ENCODE data around the gene SAG. TPM values are rescaled to one million over a fixed set of nuclear protein-coding genes. Genes with fewer than 3 reads are reported as not detected.
A peak's percentile ranks its signal among the peaks of the same experiment; 100 is the strongest.
"Not testable (repeated sequence)": the region's sequence is repeated elsewhere in the genome, so short reads cannot be mapped to it uniquely, and the experiment has no call there.

Gene SAG
- total RNA-seq, 1 donor from 2014 or later = not detected

DNA sequence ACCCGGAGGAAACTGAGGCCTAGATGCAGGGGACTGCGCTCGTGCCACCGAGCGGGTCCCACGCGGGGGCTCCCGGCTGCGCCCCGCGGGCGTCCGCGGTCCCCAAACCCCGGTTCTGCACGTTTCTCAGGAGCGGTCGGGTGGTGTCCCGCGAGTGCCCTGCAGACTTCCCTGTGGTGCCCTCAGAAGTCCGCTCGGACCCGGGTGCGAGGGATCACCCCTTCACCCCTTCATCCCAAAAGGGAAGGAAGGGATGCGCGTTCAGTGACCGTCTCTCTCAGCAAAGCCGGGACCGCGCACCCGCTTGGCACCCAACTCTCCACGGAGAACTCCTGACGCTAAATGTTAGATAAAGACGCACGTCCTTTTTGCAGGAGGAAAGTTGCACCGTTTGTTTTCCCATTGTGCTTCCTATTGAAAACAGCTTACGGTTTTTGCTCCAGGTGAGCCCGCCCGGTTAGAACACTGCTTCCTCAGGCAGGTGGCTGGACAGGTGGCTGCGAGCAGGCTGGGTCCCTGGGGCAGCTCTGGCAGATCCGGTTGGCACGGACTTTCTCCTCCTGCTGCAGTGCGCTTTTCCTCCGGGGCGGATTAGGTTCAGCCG, 47.5 kb downstream of the SAG start:
- DNase-seq (ENCODE audit: low spot score) = peak; percentile 33

- no peak for DNase-seq (ENCODE audit: low spot score)
Measured at GRCh38 chr2:233355916-233356315, 48.3 kb downstream of the SAG start.

- no peak for DNase-seq (ENCODE audit: low spot score)
Measured at GRCh38 chr2:233356546-233357308, 49.1 kb downstream of the SAG start.

DNA sequence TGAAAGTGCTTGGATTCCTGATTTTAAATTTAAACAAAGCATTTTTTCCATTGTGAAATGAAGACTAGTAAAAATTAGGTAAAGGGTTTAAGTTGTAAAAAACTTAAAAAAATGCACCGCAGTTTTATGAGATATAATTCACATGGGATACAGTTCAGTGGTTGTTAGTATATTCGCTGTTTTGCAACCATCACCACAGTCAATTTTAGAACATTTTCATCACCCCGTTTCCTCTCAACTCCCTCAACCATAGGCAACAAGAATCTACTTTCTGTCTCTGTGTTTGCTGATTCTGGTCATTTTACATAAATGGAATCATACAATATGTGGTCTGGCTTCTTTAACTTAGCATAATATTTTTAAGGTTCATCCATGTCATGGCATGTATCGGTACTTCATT, 50.7 kb downstream of the SAG start:
- no peak for DNase-seq (ENCODE audit: low spot score)

- no peak for DNase-seq (ENCODE audit: low spot score)
Measured at GRCh38 chr2:233358947-233359346, 51.3 kb downstream of the SAG start.

DNA sequence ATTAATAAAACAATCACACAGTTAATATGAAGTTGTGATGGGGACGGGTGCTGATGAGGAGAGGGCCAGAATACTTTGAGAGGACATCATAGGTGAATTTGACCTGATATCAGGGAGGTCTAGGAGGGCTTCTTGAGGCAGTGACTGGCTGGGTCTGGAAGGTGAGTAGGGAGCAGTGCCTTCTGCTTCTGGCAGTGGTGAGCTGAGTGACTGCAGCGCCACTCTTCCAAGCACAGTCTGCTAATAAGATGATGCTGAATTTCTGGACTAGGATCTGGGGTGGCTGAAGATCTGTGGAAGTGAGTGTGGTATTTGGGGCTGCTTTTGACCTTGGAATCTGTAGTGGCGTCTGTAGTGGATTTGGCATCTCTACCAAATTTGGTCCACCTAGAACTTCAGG, 52.2 kb downstream of the SAG start:
- DNase-seq (ENCODE audit: low spot score) = no peak

DNA sequence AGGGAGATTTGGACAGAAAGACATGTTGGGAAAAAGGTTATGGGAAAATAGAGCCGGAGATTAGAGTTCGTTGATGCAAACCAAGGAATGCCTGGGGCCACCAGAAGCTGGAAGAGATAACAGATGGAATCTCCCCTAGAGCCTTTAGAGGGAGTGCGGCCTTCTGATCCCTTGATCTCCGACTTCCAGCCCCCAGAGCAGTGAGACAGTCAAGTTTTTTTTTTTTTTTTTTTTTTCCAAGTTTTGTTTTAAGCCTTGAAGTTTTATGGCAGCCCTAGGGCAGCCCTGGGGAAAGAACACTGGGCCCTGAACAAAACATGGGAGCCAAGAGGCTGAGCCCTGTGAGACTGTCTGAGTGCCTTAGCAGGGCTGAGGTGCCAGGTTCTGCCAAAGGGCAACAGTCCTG, 53.2 kb downstream of the SAG start:
- no peak for DNase-seq (ENCODE audit: low spot score)

DNA sequence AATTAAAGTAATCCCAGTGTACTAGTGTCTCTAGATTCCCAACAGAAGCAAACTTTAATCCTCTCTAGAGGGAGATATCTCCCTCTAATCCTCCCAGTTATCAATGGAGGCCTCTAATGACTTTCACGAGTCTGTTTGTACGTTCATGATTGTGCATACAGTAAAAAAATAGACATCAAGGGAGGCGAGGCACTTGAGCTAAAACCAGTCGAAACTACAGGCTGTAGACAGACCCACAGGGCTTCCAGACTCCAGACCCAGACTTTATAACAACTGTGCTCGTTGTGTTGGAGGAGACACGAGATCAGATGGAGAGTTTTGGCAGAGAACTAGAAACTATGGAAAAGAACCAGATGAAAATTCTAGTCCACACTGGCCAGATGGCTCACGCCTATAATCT, 53.7 kb downstream of the SAG start:
- DNase-seq (ENCODE audit: low spot score) = no peak

DNA sequence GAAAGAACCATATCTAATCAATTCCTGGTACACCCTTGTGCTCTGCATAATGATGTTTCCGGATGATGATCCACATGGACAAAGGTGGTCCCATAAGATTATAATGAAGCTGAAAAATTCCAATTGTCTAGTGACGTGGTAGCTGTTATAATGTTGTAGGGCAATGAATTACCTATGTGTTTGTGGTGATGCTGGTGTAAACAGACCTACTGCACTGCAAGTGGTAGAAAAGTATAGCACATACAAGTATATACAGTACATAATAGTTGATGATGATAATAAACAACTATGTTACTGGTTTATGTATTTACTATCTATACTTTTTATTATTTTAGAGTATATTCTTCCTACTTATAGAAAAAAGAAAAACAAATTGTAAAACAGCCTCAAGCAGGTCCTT, 55.1 kb downstream of the SAG start:
- DNase-seq (ENCODE audit: low spot score) = no peak

DNA sequence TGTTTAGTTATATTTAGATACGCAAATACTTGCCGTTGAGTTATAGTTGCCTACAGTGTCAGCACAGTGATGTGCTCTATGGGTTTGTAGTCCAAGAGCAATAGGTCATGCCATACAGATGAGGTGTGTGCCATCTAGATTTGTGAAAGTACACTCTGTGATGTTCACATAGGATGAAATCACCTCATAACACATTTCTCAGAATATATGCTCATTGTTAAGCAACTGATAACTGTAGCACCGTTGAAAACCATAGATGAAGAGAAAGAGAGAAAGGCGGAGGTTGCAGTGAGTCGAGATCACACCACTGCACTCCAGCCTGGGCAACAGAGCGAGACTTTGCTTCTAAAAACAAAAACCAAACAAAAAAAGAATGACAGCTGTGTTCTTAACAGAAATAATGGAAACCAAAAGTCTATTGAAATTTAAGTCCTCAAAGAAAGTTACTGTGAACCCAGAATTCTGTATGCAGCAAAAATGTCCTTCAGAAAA, 56.2 kb downstream of the SAG start:
- DNase-seq (ENCODE audit: low spot score) = no peak

DNA sequence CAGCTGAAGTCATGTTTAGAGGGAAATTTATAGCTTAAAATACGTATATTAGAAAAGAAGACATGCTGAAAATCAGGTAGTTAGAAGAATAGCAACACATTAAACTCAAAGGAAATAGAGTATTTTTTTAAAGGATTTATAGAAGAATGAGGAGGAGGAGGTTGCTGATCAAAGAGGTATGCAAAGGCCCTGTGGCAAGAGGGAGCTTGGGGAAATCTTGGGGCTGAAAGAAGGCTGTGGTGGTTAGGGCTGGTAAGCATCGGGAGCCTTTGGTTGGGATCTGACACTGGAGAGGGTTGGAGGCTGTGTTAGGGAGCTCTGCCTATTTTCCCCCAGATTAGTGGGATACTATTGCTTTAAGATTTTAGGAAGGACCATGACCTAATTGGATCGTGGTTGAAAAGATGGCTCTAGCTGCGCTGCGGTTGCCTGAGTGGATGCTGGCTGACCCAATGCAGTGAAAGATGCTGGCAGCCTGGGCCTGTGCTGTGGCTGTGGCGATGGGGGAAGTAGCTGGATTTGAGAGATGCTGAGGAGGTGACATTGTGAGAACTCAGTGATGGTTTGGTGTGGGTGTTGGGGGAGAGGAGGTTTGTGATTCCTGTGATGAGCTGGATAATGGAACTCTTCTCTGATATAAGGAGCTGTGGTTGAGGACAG, 58.4 kb downstream of the SAG start:
- DNase-seq (ENCODE audit: low spot score) = no peak

GRCh38 chr2:233367586-233367985, 60.0 kb downstream of the SAG start:
- no peak for DNase-seq (ENCODE audit: low spot score)

DNA sequence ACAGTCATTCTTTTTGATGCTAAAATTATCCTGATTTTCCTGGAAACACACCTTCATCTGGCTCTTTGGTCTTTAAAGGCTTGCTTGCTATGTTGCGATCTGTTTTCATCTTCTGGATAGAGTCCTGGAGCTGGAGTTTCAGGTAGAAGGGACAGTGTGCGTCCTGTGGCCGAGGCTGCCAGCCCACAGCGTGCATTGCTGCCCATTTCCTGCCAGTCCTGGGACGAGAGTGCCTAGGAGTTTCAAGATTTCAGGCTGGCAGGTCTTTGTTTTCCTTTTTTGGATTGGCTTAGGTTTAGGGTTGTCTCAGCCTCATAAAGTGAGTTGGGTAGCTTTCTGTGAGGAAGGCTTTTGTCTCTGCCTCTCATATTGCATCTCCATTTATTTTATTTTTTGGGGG, 61.1 kb downstream of the SAG start:
- no peak for DNase-seq (ENCODE audit: low spot score)

DNA sequence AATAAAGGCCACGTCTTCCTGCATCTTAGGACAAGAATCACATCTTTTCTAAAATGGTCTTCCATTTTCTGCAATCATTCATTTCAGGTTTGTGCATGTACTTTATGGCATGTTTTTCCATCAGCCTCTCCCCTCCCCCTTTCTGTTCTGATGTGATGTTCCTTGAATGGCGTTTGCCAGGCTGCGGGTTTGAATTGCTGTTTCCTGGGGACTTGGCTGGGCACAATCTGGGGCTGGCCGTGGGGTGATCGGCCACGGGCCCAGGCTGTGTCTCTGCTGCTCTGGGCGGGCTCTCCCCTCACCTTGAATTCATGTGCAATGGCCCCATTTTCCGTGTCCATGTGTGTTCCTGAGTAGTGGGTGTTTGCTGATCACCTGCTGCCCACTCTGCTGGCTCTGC, 61.8 kb downstream of the SAG start:
- DNase-seq (ENCODE audit: low spot score) = no peak

DNA sequence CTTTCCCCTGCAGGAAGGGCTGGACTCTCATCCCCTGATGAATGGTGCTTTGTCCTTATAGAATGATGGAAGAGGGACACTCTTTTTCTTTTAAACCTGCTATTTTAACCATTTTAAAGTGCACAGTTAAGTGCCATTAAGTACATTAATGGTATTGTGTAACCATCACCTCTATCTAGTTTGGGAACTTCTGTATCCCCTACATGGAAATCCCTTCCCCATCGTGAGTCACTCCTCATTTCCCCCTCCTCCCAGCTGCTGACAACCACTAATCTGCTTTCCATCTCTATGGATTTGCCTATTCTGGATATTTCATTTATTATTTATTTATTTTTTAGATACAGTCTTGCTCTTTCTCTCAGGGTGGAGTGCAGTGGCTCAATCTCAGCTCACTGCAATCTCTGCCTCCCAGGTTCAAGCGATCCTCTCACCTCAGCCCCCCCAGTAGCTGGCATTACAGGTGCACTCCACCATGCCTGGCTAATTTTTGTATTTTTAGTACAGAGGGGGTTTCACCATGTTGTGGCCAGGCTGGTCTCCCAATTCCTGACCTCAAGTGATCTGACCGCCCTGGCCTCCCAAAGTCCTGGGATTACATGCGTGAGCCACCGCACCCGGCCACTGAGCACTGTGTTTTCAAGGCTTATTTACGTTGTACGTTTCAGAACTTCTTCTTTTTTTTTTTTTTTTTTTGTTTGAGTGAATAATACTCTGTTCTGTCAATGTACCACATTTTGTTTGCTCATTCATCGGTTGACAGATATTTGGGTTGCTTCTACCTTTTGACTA, 62.5 kb downstream of the SAG start:
- no peak for DNase-seq (ENCODE audit: low spot score)

GRCh38 chr2:233371641-233372040, 64.0 kb downstream of the SAG start:
- no peak for DNase-seq (ENCODE audit: low spot score)

DNA sequence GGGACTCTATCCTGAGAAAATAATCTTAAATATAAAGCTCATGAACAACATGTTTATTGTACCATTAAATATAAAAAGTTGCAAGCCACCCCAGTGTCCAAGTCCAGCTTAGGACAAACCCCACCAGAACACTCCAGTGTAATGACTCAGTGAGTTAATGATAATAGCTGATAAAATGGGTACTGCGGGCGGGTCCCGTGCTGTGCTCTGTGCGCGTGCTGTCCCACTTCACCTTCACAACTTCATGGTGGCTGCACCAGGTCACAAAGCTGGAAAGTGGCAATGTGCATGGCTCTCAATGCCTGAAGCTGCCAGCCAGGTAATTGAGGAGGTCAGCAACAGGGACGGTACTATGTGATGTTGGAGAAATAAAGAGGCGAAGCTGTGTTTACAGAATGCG, 65.2 kb downstream of the SAG start:
- no peak for DNase-seq (ENCODE audit: low spot score)

DNA sequence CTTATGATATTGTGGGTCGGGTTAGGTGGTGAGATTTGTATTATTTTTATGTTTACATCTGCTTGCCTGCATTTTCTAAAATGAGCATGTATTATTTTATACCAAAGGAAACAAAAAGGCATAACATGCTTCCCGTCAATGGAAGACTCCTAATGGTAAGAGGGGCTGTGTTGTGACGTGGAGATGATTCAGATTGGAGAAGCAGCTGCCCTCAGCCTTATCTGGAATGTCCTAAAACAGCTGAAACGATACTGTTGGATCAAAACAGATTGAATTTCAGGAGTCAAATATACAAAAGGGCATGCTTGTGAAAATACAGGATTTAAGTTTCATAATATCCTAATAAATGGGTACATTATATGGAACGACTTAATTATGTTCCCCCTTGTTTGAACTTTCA, 65.7 kb downstream of the SAG start:
- DNase-seq (ENCODE audit: low spot score) = no peak

DNA sequence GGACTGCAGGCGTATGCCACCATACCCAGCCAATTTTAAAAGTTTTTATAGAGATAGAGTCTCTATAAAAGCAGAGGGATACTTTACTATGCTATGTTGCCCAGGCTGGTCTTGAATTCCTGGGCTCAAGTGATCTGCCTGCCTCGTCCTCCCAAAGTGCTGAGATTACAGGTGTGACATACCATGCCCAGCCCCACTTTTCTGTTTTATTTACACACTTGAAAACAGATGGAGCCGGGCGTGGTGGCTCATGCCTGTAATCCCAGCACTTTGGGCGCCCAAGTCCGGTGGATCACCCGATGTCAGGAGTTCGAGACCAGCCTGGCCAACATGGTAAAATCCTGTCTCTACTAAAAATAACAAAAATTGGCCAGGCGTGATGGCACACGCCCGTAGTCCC, 67.2 kb downstream of the SAG start:
- not testable (repeated sequence) for DNase-seq (ENCODE audit: low spot score)

GRCh38 chr2:233375490-233376314, 68.1 kb downstream of the SAG start:
- no peak for DNase-seq (ENCODE audit: low spot score)

- no peak for DNase-seq (ENCODE audit: low spot score)
Measured at GRCh38 chr2:233379034-233379433, 71.4 kb downstream of the SAG start.

All from mucosa of gallbladder (tissue), 1 donor.